Smooth muscle cell (in vitro differentiated cells): Measurements from ENCODE around the gene CAMKK2. TPM values are rescaled to one million over a fixed set of nuclear protein-coding genes. Genes with fewer than 3 reads are reported as not detected.

Source experiments
- DNase-seq: peaks from one replicate; lab custom pipeline; 2025; ENCODE audit not compliant: unreplicated experiment; lab: John Stamatoyannopoulos, UW
- H2AFZ ChIP-seq: fragments of 200-600 bp; sonication (generic); 2 replicates; pipeline ENCODE4 v1.6.0; 2016; ENCODE audit warnings: antibody characterized with exemption, low read depth, mild to moderate bottlenecking
- H3F3A ChIP-seq: fragments of 200-600 bp; sonication (generic); 2 replicates; pipeline ENCODE4 v1.6.0; 2017; ENCODE audit warnings: antibody characterized with exemption, low read depth
- H3K27ac ChIP-seq: fragments of 200-600 bp; sonication (generic); 2 replicates; pipeline ENCODE4 v1.5.1; 2016; ENCODE audit warnings: low read depth, mild to moderate bottlenecking
- H3K27me3 ChIP-seq: fragments of 200-600 bp; sonication (generic); 2 replicates; pipeline ENCODE4 v1.6.1; 2016; ENCODE audit warnings: low read depth, mild to moderate bottlenecking
- H3K36me3 ChIP-seq: fragments of 200-600 bp; sonication (generic); 2 replicates; pipeline ENCODE4 v1.5.1; 2016; ENCODE audit warnings: low read depth
- H3K4me1 ChIP-seq: fragments of 200-600 bp; sonication (generic); 2 replicates; pipeline ENCODE4 v1.5.1; 2016; ENCODE audit warnings: low read depth
- H3K4me2 ChIP-seq: fragments of 200-600 bp; sonication (generic); 2 replicates; pipeline ENCODE4 v1.6.0; 2016; ENCODE audit warnings: mild to moderate bottlenecking
- H3K4me3 ChIP-seq: fragments of 200-600 bp; sonication (generic); 2 replicates; pipeline ENCODE4 v1.5.1; 2016; ENCODE audit warnings: mild to moderate bottlenecking
- H3K79me2 ChIP-seq: fragments of 200-600 bp; sonication (generic); 2 replicates; pipeline ENCODE4 v1.6.0; 2016; ENCODE audit warnings: low read depth, mild to moderate bottlenecking
- H3K9ac ChIP-seq: fragments of 200-600 bp; sonication (generic); 2 replicates; pipeline ENCODE4 v1.6.0; 2016; ENCODE audit warnings: low read depth
- H3K9me3 ChIP-seq: fragments of 200-600 bp; sonication (generic); replicated peaks from 2 replicates; pipeline ENCODE4 v1.5.1; 2016; ENCODE audit warnings: low read depth
- H4K20me1 ChIP-seq: fragments of 200-600 bp; sonication (generic); 2 replicates; pipeline ENCODE4 v1.6.0; 2016; ENCODE audit warnings: low read depth
- WGBS: methylation state at CpG from one replicate; pipeline ENCODE4 v1.1.7; 2016; ENCODE audit warnings: low lambda C conversion rate; 5-methylcytosine and 5-hydroxymethylcytosine counted together
- polyA plus RNA-seq: library from polyadenylated mRNA; unstranded; fragments of >200 nt; fragmentation: Nextera tagmentation; extraction: Ambion mirVana; gene quantifications from 2 replicates; pipeline ENCODE4 v1.2.1, GENCODE V29; 2016
- total RNA-seq: library from RNA; depleted of rRNA; stranded (reverse); fragments of >200 nt; gene quantifications from 2 replicates; pipeline ENCODE4 v1.2.3, GENCODE V29; 2014
- TF ChIP-seq, protein P1 (sequence below): fragments of 200-600 bp; sonication (generic); IDR thresholded peaks from 2 replicates; pipeline ENCODE4 v1.5.1; 2017; ENCODE audit warnings: borderline replicate concordance, mild to moderate bottlenecking, antibody characterized with exemption; ENCODE audit not compliant: insufficient read depth, poor library complexity, severe bottlenecking

Gene CAMKK2
- total and polyA plus RNA-seq, 2 experiments from 2014 or later: 13.3 to 23.4 TPM

- TF ChIP-seq, protein P1, sequence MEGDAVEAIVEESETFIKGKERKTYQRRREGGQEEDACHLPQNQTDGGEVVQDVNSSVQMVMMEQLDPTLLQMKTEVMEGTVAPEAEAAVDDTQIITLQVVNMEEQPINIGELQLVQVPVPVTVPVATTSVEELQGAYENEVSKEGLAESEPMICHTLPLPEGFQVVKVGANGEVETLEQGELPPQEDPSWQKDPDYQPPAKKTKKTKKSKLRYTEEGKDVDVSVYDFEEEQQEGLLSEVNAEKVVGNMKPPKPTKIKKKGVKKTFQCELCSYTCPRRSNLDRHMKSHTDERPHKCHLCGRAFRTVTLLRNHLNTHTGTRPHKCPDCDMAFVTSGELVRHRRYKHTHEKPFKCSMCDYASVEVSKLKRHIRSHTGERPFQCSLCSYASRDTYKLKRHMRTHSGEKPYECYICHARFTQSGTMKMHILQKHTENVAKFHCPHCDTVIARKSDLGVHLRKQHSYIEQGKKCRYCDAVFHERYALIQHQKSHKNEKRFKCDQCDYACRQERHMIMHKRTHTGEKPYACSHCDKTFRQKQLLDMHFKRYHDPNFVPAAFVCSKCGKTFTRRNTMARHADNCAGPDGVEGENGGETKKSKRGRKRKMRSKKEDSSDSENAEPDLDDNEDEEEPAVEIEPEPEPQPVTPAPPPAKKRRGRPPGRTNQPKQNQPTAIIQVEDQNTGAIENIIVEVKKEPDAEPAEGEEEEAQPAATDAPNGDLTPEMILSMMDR: no peak
- WGBS: 95% methylated on average over 8 of the region's 8 CpGs
- Histone ChIP-seq H3K27ac (no peak overlapping the region), H3K9ac (no peak overlapping the region), H3K4me2 (no peak overlapping the region), H4K20me1 (no peaks in the 10 kb centered on the region), H2AFZ (no peak overlapping the region), H3F3A (no peaks in the 10 kb centered on the region), H3K9me3 (no peaks in the 10 kb centered on the region), H3K4me1 (no peaks in the 10 kb centered on the region), H3K79me2 (no peaks in the 10 kb centered on the region), H3K4me3 (no peak overlapping the region), H3K36me3 (no peaks in the 10 kb centered on the region), H3K27me3 (no peaks in the 10 kb centered on the region)
- no peak for DNase-seq
Observed at GRCh38 chr12:121264135-121264534, 32.4 kb downstream of the CAMKK2 start.

DNA sequence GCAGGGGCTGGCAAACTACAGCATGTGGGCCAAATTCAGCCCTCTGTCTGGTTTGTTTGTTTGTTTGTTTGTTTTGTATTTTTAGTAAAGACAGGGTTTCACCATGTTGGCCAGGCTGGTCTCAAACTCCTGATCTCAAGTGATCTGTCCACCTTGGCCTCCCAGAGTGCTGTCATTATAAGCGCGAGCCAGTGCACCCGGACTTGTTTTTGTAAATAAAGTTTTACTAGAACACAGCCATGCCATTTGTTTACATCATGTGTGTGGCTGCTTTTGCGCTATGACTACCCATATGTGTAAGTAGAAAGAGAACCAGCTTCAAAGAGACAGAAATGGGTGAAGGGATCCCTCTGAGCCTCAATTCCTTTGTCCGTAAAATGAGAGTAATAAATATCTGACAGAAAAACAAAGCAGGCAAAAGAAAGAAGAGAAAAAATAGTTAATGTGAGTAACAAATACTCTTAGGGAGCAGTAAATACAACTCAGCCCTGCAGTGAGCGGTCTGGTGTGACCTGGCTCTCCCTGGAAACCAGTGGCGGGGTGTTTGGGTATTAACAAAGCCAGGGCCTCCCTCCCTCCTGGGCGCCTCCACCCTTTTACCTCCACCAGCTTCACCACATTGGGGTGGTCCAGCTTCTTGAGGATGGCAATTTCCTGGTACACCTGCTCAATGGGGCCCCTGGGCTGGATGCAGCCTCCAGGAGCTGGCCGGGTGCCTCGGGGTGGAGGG, 33.1 kb downstream of the CAMKK2 start:
- H3K79me2 ChIP-seq: no peaks in the 10 kb centered on the region
- 95% methylated on average over 10 of the region's 10 CpGs for WGBS
- H3K9me3 ChIP-seq: no peaks in the 10 kb centered on the region
- no peak overlapping the region for H3K4me2 ChIP-seq
- H3K9ac ChIP-seq: no peak overlapping the region
- H3F3A ChIP-seq: no peaks in the 10 kb centered on the region
- H4K20me1 ChIP-seq: no peaks in the 10 kb centered on the region
- no peak overlapping the region for H3K4me3 ChIP-seq
- TF ChIP-seq, protein P1: no peak
- no peaks in the 10 kb centered on the region for H3K36me3 ChIP-seq
- H2AFZ ChIP-seq: no peak overlapping the region
- H3K27me3 ChIP-seq: no peaks in the 10 kb centered on the region
- no peak overlapping the region for H3K27ac ChIP-seq
- no peak for DNase-seq
- no peaks in the 10 kb centered on the region for H3K4me1 ChIP-seq

DNA sequence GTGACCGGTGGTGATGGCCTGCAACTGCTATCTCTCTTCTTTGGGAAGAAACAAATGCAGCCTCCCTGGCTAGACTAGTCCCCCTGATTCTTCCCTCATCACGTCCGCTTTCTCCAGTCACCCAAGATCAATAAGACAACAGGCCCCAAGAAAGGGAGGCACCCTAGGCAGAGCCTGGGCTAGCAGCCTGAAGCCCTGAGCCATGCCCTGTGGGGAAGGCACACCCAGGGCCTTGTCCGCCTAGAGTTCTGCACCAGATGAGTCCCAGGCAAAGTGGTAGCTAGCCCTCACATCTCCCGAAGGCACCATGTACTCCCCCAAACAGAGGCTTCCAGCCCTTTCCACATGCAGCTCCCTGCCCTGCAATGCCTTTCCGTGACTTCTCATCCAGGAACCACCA, 35.1 kb downstream of the CAMKK2 start:
- Histone ChIP-seq H3K79me2 (no peaks in the 10 kb centered on the region), H4K20me1 (no peaks in the 10 kb centered on the region), H3K4me3 (no peak overlapping the region), H3K9ac (no peak overlapping the region), H3K4me2 (no peak overlapping the region), H3K9me3 (no peaks in the 10 kb centered on the region), H3K4me1 (no peaks in the 10 kb centered on the region), H3F3A (no peaks in the 10 kb centered on the region), H2AFZ (no peak overlapping the region), H3K36me3 (no peaks in the 10 kb centered on the region), H3K27ac (no peak overlapping the region), H3K27me3 (no peaks in the 10 kb centered on the region)
- DNase-seq: no peak
- TF ChIP-seq, protein P1: no peak
- WGBS: 92% methylated on average over 6 of the region's 6 CpGs

DNA sequence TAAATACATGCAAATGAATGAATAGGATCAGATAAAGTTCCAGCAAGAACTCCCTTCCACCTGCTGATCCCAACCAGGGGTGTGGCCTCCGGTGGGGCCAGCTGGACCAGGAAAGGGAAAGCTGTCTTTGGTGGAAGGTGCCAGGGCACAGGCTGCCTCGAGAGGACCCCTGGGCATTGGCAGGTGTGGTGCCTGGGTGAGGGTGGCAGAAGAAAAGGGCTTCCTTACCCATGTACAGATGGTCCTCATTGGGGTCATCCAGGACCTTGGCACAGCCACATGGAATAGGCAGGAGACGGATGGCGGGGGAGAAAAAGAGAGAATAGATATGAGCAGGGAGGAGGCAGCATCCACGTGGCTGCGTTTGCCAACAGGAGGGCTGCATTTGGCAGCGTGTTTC, 36.4 kb downstream of the CAMKK2 start:
- Histone ChIP-seq H3F3A (no peaks in the 10 kb centered on the region), H2AFZ (no peak overlapping the region), H3K79me2 (no peaks in the 10 kb centered on the region), H3K36me3 (no peaks in the 10 kb centered on the region), H3K9me3 (no peaks in the 10 kb centered on the region), H3K9ac (no peak overlapping the region), H4K20me1 (no peaks in the 10 kb centered on the region), H3K4me3 (no peak overlapping the region), H3K4me1 (no peaks in the 10 kb centered on the region), H3K27ac (no peak overlapping the region), H3K4me2 (no peak overlapping the region), H3K27me3 (no peaks in the 10 kb centered on the region)
- no peak for DNase-seq
- WGBS: 94% methylated on average over 7 of the region's 7 CpGs
- TF ChIP-seq, protein P1: no peak
